HepG2 (cell line): Measurements from ENCODE around the gene STMN1.

Experiments
- CREM ChIP-seq, 2 experiments: sonication (generic) in 1 of 2; formaldehyde crosslinking in 1 of 2; IDR thresholded peaks; 2 replicates each; pipeline versions ENCODE4 v1.4.0 to v1.6.1; 2016 to 2020; ENCODE audit warnings: antibody characterized with exemption in 1 of 2, mild to moderate bottlenecking in 1 of 2, missing genetic modification reagents in 1 of 2
- KDM1A ChIP-seq: IDR thresholded peaks from 2 replicates; pipeline ENCODE4 v1.6.1; 2016; ENCODE audit warnings: missing compliant biosample characterization
- MAF1 ChIP-seq: sonication (generic); formaldehyde crosslinking; IDR thresholded peaks from 2 replicates; pipeline ENCODE4 v1.5.0; 2020; ENCODE audit warnings: missing genetic modification reagents, borderline replicate concordance
- SUZ12 ChIP-seq: fragments of 150-350 bp; IDR thresholded peaks from 2 replicates; pipeline ENCODE4 v1.6.1; 2014; ENCODE audit warnings: low read depth, low read length
- ZSCAN29 ChIP-seq: sonication (generic); formaldehyde crosslinking; conservative IDR thresholded peaks from 2 replicates; pipeline ENCODE4 v1.4.0; 2020; ENCODE audit warnings: mild to moderate bottlenecking, missing genetic modification reagents
- TF ChIP-seq, protein P1 (sequence below): sonication (generic); formaldehyde crosslinking; IDR thresholded peaks from 2 replicates; pipeline ENCODE4 v1.4.0; 2020; ENCODE audit warnings: missing genetic modification reagents, mild to moderate bottlenecking, borderline replicate concordance
- TF ChIP-seq, protein P2 (sequence below): sonication (generic); formaldehyde crosslinking; IDR thresholded peaks from 2 replicates; pipeline ENCODE4 v1.9.0; 2021; ENCODE audit warnings: missing genetic modification reagents, borderline replicate concordance
- TF ChIP-seq, protein P3 (sequence below): sonication (generic); formaldehyde crosslinking; IDR thresholded peaks from 2 replicates; pipeline ENCODE4 v1.4.0; 2020; ENCODE audit warnings: low read depth, missing genetic modification reagents

DNA sequence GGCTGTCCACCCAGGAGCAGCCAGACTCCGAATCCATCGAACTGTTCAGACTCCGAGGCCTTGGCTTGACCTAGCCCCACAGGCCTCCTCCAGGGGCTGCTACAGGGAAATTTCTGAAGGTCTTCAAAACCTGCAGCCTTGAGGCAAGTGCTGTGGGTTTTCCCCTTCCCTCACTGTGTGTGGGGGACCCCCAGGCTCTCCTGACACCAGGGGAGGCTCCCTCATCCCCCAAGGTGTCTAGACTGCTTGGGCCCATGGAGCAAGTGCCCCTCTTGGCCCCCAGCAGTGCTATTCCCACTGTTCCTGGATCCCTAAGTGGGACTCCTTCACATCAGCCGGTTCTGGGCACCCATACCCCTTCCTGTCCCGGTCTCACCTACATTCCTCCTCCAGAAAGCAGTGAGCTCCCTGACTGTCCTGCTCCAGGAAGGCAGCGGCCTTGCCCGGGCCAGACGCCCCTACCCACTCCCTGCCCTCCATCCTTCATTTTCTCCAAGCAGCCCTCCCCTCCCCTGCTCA is 31.5 kb downstream of the STMN1 start:
- TF ChIP-seq SUZ12: no peak
- TF ChIP-seq, protein P1, sequence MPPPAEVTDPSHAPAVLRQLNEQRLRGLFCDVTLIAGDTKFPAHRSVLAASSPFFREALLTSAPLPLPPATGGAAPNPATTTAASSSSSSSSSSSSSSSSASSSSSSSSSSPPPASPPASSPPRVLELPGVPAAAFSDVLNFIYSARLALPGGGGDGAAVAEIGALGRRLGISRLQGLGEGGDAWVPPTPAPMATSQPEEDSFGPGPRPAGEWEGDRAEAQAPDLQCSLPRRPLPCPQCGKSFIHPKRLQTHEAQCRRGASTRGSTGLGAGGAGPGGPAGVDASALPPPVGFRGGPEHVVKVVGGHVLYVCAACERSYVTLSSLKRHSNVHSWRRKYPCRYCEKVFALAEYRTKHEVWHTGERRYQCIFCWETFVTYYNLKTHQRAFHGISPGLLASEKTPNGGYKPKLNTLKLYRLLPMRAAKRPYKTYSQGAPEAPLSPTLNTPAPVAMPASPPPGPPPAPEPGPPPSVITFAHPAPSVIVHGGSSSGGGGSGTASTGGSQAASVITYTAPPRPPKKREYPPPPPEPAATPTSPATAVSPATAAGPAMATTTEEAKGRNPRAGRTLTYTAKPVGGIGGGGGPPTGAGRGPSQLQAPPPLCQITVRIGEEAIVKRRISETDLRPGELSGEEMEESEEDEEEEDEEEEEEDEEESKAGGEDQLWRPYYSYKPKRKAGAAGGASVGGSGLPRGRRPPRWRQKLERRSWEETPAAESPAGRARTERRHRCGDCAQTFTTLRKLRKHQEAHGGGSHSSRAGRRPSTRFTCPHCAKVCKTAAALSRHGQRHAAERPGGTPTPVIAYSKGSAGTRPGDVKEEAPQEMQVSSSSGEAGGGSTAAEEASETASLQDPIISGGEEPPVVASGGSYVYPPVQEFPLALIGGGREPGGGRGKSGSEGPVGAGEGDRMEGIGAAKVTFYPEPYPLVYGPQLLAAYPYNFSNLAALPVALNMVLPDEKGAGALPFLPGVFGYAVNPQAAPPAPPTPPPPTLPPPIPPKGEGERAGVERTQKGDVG (CRISPR knock-in tag): no peak
- no peak for TF ChIP-seq MAF1
- no peak for TF ChIP-seq ZSCAN29
- TF ChIP-seq, protein P2, sequence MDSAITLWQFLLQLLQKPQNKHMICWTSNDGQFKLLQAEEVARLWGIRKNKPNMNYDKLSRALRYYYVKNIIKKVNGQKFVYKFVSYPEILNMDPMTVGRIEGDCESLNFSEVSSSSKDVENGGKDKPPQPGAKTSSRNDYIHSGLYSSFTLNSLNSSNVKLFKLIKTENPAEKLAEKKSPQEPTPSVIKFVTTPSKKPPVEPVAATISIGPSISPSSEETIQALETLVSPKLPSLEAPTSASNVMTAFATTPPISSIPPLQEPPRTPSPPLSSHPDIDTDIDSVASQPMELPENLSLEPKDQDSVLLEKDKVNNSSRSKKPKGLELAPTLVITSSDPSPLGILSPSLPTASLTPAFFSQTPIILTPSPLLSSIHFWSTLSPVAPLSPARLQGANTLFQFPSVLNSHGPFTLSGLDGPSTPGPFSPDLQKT: no peak
- TF ChIP-seq, protein P3, sequence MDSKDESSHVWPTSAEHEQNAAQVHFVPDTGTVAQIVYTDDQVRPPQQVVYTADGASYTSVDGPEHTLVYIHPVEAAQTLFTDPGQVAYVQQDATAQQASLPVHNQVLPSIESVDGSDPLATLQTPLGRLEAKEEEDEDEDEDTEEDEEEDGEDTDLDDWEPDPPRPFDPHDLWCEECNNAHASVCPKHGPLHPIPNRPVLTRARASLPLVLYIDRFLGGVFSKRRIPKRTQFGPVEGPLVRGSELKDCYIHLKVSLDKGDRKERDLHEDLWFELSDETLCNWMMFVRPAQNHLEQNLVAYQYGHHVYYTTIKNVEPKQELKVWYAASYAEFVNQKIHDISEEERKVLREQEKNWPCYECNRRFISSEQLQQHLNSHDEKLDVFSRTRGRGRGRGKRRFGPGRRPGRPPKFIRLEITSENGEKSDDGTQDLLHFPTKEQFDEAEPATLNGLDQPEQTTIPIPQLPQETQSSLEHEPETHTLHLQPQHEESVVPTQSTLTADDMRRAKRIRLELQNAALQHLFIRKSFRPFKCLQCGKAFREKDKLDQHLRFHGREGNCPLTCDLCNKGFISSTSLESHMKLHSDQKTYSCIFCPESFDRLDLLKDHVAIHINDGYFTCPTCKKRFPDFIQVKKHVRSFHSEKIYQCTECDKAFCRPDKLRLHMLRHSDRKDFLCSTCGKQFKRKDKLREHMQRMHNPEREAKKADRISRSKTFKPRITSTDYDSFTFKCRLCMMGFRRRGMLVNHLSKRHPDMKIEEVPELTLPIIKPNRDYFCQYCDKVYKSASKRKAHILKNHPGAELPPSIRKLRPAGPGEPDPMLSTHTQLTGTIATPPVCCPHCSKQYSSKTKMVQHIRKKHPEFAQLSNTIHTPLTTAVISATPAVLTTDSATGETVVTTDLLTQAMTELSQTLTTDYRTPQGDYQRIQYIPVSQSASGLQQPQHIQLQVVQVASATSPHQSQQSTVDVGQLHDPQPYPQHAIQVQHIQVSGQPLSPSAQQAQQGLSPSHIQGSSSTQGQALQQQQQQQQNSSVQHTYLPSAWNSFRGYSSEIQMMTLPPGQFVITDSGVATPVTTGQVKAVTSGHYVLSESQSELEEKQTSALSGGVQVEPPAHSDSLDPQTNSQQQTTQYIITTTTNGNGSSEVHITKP (CRISPR knock-in tag): no peak
- no peak for TF ChIP-seq KDM1A (CRISPR knock-in tag)
- TF ChIP-seq CREM (IDR thresholded peaks at IDR 0.05): no peak
- no peak for TF ChIP-seq CREM (CRISPR knock-in tag; IDR thresholded peaks at IDR 0.05)
